HG02852 (cell line): Measurements from ENCODE around the gene ZNF146.
"Not testable (repeated sequence)": the region's sequence is repeated elsewhere in the genome, so short reads cannot be mapped to it uniquely, and the experiment has no call there.

Source experiments
- ATAC-seq: cut with Tn5 transposase; IDR thresholded peaks from one replicate; pipeline ENCODE4 v1.9.1; 2021; ENCODE audit warnings: mild to moderate bottlenecking, moderate library complexity; ENCODE audit not compliant: unreplicated experiment

The ZNF146 gene

GRCh38 chr19:36268081-36268480 is 53.2 kb downstream of the ZNF146 start:
- not testable (repeated sequence) for ATAC-seq

GRCh38 chr19:36268591-36268990 is 53.7 kb downstream of the ZNF146 start:
- ATAC-seq: not testable (repeated sequence)

GRCh38 chr19:36269295-36269694 is 54.4 kb downstream of the ZNF146 start:
- not testable (repeated sequence) for ATAC-seq
